IPS-NIHi11 (cell line): ENCODE data around the gene MBNL1.

Experiments used
- DNase-seq: peaks from one replicate; pipeline ENCODE4 v3.0.0; 2012; ENCODE audit warnings: mixed read lengths, low spot score

MBNL1 gene

GRCh38 chr3:152276681-152277080, 8.0 kb downstream of the MBNL1 start:
- DNase-seq = no peak

- DNase-seq = no peak
These were observed 8.5 kb downstream of the MBNL1 start for GRCh38 chr3:152277198-152277597.

GRCh38 chr3:152278756-152279427, 10.2 kb downstream of the MBNL1 start:
- DNase-seq = no peak

GRCh38 chr3:152279479-152279878, 10.8 kb downstream of the MBNL1 start:
- no peak for DNase-seq

GRCh38 chr3:152280539-152280938, 11.8 kb downstream of the MBNL1 start:
- no peak for DNase-seq

- no peak for DNase-seq
These were observed 12.5 kb downstream of the MBNL1 start for GRCh38 chr3:152281133-152281713.

GRCh38 chr3:152282813-152283212, 14.1 kb downstream of the MBNL1 start:
- DNase-seq = no peak

- no peak for DNase-seq
These were observed 15.0 kb downstream of the MBNL1 start for GRCh38 chr3:152283492-152284381.

GRCh38 chr3:152284906-152285305, 16.2 kb downstream of the MBNL1 start:
- DNase-seq = no peak

GRCh38 chr3:152285509-152285908, 16.8 kb downstream of the MBNL1 start:
- no peak for DNase-seq

GRCh38 chr3:152287898-152288576, 19.3 kb downstream of the MBNL1 start:
- DNase-seq = no peak

- DNase-seq = no peak
These were observed 20.0 kb downstream of the MBNL1 start for GRCh38 chr3:152288681-152289080.

- no peak for DNase-seq
These were observed 21.0 kb downstream of the MBNL1 start for GRCh38 chr3:152289708-152290107.

- no peak for DNase-seq
These were observed 21.6 kb downstream of the MBNL1 start for GRCh38 chr3:152290374-152290773.

- no peak for DNase-seq
These were observed 22.5 kb downstream of the MBNL1 start for GRCh38 chr3:152291238-152291637.

GRCh38 chr3:152291649-152292066, 22.9 kb downstream of the MBNL1 start:
- DNase-seq = no peak

- no peak for DNase-seq
These were observed 23.6 kb downstream of the MBNL1 start for GRCh38 chr3:152292366-152292765.

- no peak for DNase-seq
These were observed 24.7 kb downstream of the MBNL1 start for GRCh38 chr3:152293347-152294006.

- DNase-seq = no peak
These were observed 26.6 kb downstream of the MBNL1 start for GRCh38 chr3:152295344-152295743.

GRCh38 chr3:152295806-152296205, 27.1 kb downstream of the MBNL1 start:
- DNase-seq = no peak

GRCh38 chr3:152296382-152296781, 27.7 kb downstream of the MBNL1 start:
- no peak for DNase-seq

- DNase-seq = no peak
These were observed 28.2 kb downstream of the MBNL1 start for GRCh38 chr3:152296971-152297370.
